Measurements from ENCODE around the gene MACROD2. TPM values are rescaled to one million over a fixed set of nuclear protein-coding genes. Genes with fewer than 3 reads are reported as not detected.

Gene MACROD2
- total and polyA plus RNA-seq, 2 of the 4 experiments (the other 2 are of a cell fraction), result not detected

DNA sequence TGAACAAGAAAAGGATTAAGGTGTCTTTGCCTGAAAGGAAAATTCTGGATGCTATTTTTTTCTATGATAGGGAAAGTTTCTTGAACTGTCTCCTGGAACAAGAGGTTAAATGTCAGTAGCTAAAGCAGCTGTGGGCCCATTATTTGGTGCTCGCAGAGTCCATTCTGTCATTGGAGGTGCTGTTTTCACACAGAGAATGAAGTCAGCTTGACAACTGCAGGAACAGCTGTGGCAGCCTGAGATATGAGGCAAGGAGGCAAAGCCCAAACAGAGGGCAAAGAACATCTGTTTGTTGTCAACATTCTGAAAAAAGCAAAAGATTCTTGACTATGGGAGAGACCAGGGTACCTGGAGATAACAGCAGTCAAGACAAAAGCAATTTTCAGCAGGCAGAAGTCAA is 2029.8 kb downstream of the MACROD2 start:
- Histone ChIP-seq H3K4me1 (ENCODE audit: control insufficient read depth, insufficient read depth, low read length) (no peaks in the 10 kb centered on the region), H3K4ac (ENCODE audit: low read depth, low read length) (no peak overlapping the region), H2AK9ac (replicated peaks; ENCODE audit: low read depth, low read length, poor library complexity) (no peak overlapping the region), H2BK120ac (ENCODE audit: low read depth, low read length) (no peak overlapping the region), H3K36me3 (ENCODE audit: control insufficient read depth, insufficient read depth, low read length) (no peaks in the 10 kb centered on the region), H3K79me1 (ENCODE audit: low read depth in 1 of 2, low read length in 2 of 2) (no peaks in the 10 kb centered on the region), H2AK5ac (ENCODE audit: low read depth, low read length) (no peak overlapping the region), H2BK15ac (ENCODE audit: low read depth, low read length) (no peak overlapping the region), H3K9me3 (ENCODE audit: control insufficient read depth, insufficient read depth, low read length) (peaks cover 15% of the 10 kb centered on the region), H2BK20ac (ENCODE audit: low read depth, low read length) (no peak overlapping the region), H4K91ac (ENCODE audit: insufficient read depth, low read depth, low read length) (no peak overlapping the region), H4K5ac (ENCODE audit: low read depth, low read length) (no peak overlapping the region), H3K4me2 (ENCODE audit: low read depth, low read length) (no peak overlapping the region), H3K27me3 (ENCODE audit: control insufficient read depth, insufficient read depth, low read length) (no peaks in the 10 kb centered on the region), H3K27ac (ENCODE audit: insufficient read depth, low read length) (no peak overlapping the region), H4K8ac (ENCODE audit: low read depth in 2 of 2, low read length in 2 of 2) (no peak overlapping the region), H3K14ac (replicated peaks; ENCODE audit: low read depth, low read length) (no peak overlapping the region), H3K18ac (ENCODE audit: low read depth, low read length) (no peak overlapping the region), H2AFZ (replicated peaks; ENCODE audit: low read length, poor library complexity) (no peak overlapping the region), H3K4me3 (ENCODE audit: insufficient read depth, low read depth, low read length) (no peak overlapping the region), H3K9ac (ENCODE audit: low read depth, low read length) (no peak overlapping the region), H3K23ac (ENCODE audit: low read depth, low read length) (no peak overlapping the region), H3K9me1 (ENCODE audit: insufficient read depth, low read length) (no peaks in the 10 kb centered on the region), H4K20me1 (ENCODE audit: insufficient read depth, low read length) (no peaks in the 10 kb centered on the region), H3K56ac (ENCODE audit: extremely low read depth, insufficient read depth, low read length) (no peak overlapping the region), H2BK5ac (ENCODE audit: low read depth, low read length, poor library complexity, severe bottlenecking) (no peak overlapping the region)
- ChIA-PET POLR2A (ENCODE audit: unreplicated experiment) (no interaction called here), CTCF (no interaction called here)
- no TSS peak for BruUV-seq (replicated peaks)
- 57% methylated on average over 1 of the region's 1 CpG; no CpG with 5 or more reads in 1 of the 2 experiments for WGBS, 2 experiments (ENCODE audit: extremely low coverage in 2 of 2, insufficient read length in 1 of 2)
- dilution Hi-C loops (cut with HindIII; ENCODE audit: low sequenced_read_pairs, unreplicated experiment), result no loop called here
- no peak for DNase-seq
- no peak for TF ChIP-seq MAFK (IDR thresholded peaks at IDR 0.05; ENCODE audit: low read depth, low read length)
- no peak for TF ChIP-seq CEBPB (IDR thresholded peaks at IDR 0.05; ENCODE audit: low read depth, low read length)
- TF ChIP-seq, protein P1, sequence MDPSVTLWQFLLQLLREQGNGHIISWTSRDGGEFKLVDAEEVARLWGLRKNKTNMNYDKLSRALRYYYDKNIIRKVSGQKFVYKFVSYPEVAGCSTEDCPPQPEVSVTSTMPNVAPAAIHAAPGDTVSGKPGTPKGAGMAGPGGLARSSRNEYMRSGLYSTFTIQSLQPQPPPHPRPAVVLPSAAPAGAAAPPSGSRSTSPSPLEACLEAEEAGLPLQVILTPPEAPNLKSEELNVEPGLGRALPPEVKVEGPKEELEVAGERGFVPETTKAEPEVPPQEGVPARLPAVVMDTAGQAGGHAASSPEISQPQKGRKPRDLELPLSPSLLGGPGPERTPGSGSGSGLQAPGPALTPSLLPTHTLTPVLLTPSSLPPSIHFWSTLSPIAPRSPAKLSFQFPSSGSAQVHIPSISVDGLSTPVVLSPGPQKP (IDR thresholded peaks at IDR 0.05; ENCODE audit: borderline replicate concordance, low read depth, low read length), result no peak
- TF ChIP-seq RCOR1 (IDR thresholded peaks at IDR 0.05; ENCODE audit: insufficient replicate concordance, low read length), result no peak
- TF ChIP-seq MAZ (IDR thresholded peaks at IDR 0.05; ENCODE audit: borderline replicate concordance, low read depth, low read length), result no peak
- TF ChIP-seq FOS (IDR thresholded peaks at IDR 0.05; ENCODE audit: low read depth, low read length), result no peak
- no peak for TF ChIP-seq RAD21 (IDR thresholded peaks at IDR 0.05; ENCODE audit: low read length)
- TF ChIP-seq MXI1 (IDR thresholded peaks at IDR 0.05; ENCODE audit: borderline replicate concordance, low read depth, low read length), result no peak
- TF ChIP-seq, protein P2, sequence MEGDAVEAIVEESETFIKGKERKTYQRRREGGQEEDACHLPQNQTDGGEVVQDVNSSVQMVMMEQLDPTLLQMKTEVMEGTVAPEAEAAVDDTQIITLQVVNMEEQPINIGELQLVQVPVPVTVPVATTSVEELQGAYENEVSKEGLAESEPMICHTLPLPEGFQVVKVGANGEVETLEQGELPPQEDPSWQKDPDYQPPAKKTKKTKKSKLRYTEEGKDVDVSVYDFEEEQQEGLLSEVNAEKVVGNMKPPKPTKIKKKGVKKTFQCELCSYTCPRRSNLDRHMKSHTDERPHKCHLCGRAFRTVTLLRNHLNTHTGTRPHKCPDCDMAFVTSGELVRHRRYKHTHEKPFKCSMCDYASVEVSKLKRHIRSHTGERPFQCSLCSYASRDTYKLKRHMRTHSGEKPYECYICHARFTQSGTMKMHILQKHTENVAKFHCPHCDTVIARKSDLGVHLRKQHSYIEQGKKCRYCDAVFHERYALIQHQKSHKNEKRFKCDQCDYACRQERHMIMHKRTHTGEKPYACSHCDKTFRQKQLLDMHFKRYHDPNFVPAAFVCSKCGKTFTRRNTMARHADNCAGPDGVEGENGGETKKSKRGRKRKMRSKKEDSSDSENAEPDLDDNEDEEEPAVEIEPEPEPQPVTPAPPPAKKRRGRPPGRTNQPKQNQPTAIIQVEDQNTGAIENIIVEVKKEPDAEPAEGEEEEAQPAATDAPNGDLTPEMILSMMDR (conservative IDR thresholded peaks at IDR 0.05; ENCODE audit: low read depth, low read length), result no peak
- no peak for TF ChIP-seq CHD1 (IDR thresholded peaks at IDR 0.05; ENCODE audit: low read depth, low read length)
- no peak for TF ChIP-seq NFE2L2 (IDR thresholded peaks at IDR 0.05; ENCODE audit: low read depth, low read length)
- TF ChIP-seq POLR2A (IDR thresholded peaks at IDR 0.05; ENCODE audit: low read depth, low read length), result no peak
- no peak for TF ChIP-seq RFX5 (IDR thresholded peaks at IDR 0.05; ENCODE audit: low read depth, low read length)
- TF ChIP-seq SMC3 (IDR thresholded peaks at IDR 0.05; ENCODE audit: low read depth, low read length), result no peak
- TF ChIP-seq, protein P3, sequence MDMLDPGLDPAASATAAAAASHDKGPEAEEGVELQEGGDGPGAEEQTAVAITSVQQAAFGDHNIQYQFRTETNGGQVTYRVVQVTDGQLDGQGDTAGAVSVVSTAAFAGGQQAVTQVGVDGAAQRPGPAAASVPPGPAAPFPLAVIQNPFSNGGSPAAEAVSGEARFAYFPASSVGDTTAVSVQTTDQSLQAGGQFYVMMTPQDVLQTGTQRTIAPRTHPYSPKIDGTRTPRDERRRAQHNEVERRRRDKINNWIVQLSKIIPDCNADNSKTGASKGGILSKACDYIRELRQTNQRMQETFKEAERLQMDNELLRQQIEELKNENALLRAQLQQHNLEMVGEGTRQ (IDR thresholded peaks at IDR 0.05; ENCODE audit: low read depth, low read length), result no peak
- TF ChIP-seq BHLHE40 (IDR thresholded peaks at IDR 0.05; ENCODE audit: low read depth, low read length), result no peak
- no peak for ATAC-seq (ENCODE audit: low read depth)
- intact Hi-C loops (cut with micrococcal nuclease), result no loop called here
- in situ Hi-C loops (cut with MboI; ENCODE audit: low sequenced_read_pairs), result no loop called here

Measured in IMR-90 (cell line).